ENCODE results near the gene GATA5.

The GATA5 gene

GRCh38 chr20:62418709-62419487 is 56.9 kb downstream of the GATA5 start:
- DNase-seq, result no peak

GRCh38 chr20:62417981-62418708 is 57.6 kb downstream of the GATA5 start:
- no peak for DNase-seq

GRCh38 chr20:62416651-62417637 is 58.9 kb downstream of the GATA5 start:
- no peak for DNase-seq

GRCh38 chr20:62415354-62416111 is 60.3 kb downstream of the GATA5 start:
- no peak for DNase-seq

- DNase-seq, result no peak
Measured at GRCh38 chr20:62413896-62414481, 61.8 kb downstream of the GATA5 start.

Data from amygdala (tissue), 56 donors.